ENCODE results near the gene SNORC.

DNA sequence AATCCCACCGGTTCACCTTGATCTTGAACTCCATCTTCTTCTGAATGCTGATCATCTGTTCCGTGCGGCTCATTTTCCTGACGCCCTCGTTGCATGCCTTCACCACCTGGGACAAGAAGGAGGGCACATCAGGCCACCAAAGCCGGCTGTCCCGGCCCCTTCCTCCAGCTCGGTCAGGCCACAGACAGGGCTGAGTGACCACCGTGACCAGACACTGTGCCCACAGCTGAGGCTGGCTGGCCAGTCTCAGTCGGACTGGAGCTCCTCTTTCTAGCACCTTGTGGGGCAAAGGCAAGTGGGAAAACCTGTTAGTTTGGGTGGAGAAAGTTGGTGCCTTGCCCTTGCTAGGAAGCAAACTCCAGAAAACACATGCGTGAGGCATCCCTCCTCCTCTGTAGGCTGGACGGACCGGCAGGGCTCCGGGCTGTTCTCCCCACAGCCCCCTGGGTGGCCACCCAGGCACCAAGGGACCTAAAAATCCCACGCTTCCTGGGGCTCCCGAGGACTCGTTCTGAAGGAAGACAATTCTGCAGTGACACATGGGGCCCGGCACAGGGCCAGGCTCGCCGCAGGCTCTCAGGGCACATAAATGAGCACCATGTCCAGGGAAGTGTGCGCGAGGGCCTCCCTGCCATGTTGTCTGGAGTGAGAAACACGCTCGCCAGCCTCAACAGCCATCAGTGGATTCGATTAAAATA, 15.3 kb downstream of the SNORC start:
- TF ChIP-seq, protein P1, sequence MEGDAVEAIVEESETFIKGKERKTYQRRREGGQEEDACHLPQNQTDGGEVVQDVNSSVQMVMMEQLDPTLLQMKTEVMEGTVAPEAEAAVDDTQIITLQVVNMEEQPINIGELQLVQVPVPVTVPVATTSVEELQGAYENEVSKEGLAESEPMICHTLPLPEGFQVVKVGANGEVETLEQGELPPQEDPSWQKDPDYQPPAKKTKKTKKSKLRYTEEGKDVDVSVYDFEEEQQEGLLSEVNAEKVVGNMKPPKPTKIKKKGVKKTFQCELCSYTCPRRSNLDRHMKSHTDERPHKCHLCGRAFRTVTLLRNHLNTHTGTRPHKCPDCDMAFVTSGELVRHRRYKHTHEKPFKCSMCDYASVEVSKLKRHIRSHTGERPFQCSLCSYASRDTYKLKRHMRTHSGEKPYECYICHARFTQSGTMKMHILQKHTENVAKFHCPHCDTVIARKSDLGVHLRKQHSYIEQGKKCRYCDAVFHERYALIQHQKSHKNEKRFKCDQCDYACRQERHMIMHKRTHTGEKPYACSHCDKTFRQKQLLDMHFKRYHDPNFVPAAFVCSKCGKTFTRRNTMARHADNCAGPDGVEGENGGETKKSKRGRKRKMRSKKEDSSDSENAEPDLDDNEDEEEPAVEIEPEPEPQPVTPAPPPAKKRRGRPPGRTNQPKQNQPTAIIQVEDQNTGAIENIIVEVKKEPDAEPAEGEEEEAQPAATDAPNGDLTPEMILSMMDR (IDR thresholded peaks at IDR 0.05): no peak
- TF ChIP-seq POLR2A (IDR thresholded peaks at IDR 0.05) (no peak), POLR2AphosphoS5 (IDR thresholded peaks at IDR 0.05) (no peak)

Data from suprapubic skin (tissue), 4 donors.